Activated T-helper 2 cell treated with anti-CD3 and anti-CD28 coated beads, Interferon-gamma antibody, Interleukin-2, Interleukin-4, amounts not matched to agents 10 μg/mL and 5 μg/mL and 100 μg/mL, durations not matched to agents 14 hours and 24 hours and 36 hours (primary cell): Measurements from ENCODE around the gene TPO. TPM values are rescaled to one million over a fixed set of nuclear protein-coding genes. Genes with fewer than 3 reads are reported as not detected.
"Not testable (repeated sequence)": the region's sequence is repeated elsewhere in the genome, so short reads cannot be mapped to it uniquely, and the experiment has no call there.

Experiments
- DNase-seq: peaks from one replicate; pipeline ENCODE4 v3.0.0; 2021; ENCODE audit warnings: low spot score
- H3K27ac Mint-ChIP-seq: one replicate; pipeline ENCODE4 v1.8.0; 2021; ENCODE audit warnings: mixed read lengths
- H3K27me3 Mint-ChIP-seq: one replicate; pipeline ENCODE4 v1.8.0; 2021; ENCODE audit warnings: low read depth, mixed read lengths
- H3K36me3 Mint-ChIP-seq: one replicate; pipeline ENCODE4 v1.8.0; 2021; ENCODE audit warnings: low read depth, mixed read lengths
- H3K4me1 Mint-ChIP-seq: one replicate; pipeline ENCODE4 v1.8.0; 2021; ENCODE audit warnings: low read depth, mixed read lengths
- H3K4me3 Mint-ChIP-seq: one replicate; pipeline ENCODE4 v1.8.0; 2021; ENCODE audit warnings: low read depth, mild to moderate bottlenecking, moderate library complexity, mixed read lengths
- H3K9me3 Mint-ChIP-seq: one replicate; pipeline ENCODE4 v1.8.0; 2021; ENCODE audit warnings: mixed read lengths
- intact Hi-C: fragments of 100-400 bp; cut with micrococcal nuclease; formaldehyde crosslinking; loops from one replicate; pipeline ENCODE4 v1.15.1; 2023
- total RNA-seq: library from RNA; stranded (reverse); gene quantifications from 2 replicates; pipeline ENCODE4 v1.2.3, GENCODE V29; 2022

The TPO gene
- total RNA-seq, 1 donor from 2014 or later: not detected

GRCh38 chr2:1390118-1390517 lies 23.1 kb upstream of the TPO start:
- H3K4me3 Mint-ChIP-seq, intact Hi-C loops, H3K4me1 Mint-ChIP-seq, H3K27ac Mint-ChIP-seq, H3K36me3 Mint-ChIP-seq, H3K27me3 Mint-ChIP-seq, DNase-seq, H3K9me3 Mint-ChIP-seq: not testable (repeated sequence)

GRCh38 chr2:1393321-1393720 lies 19.9 kb upstream of the TPO start:
- Mint-ChIP-seq H3K4me3 (no peak overlapping the region), H3K4me1 (no peaks in the 10 kb centered on the region)

GRCh38 chr2:1394709-1395408 lies 18.4 kb upstream of the TPO start:
- no peaks in the 10 kb centered on the region for H3K36me3 Mint-ChIP-seq
- H3K4me3 Mint-ChIP-seq: no peak overlapping the region
- DNase-seq: no peak
- no peaks in the 10 kb centered on the region for H3K27me3 Mint-ChIP-seq
- H3K27ac Mint-ChIP-seq: no peak overlapping the region
- intact Hi-C loops: no loop called here
- no peaks in the 10 kb centered on the region for H3K9me3 Mint-ChIP-seq
- peaks cover 4% of the 10 kb centered on the region for H3K4me1 Mint-ChIP-seq

More at GRCh38 chr2:1393321-1393720, 19.9 kb upstream of the TPO start:
- Mint-ChIP-seq H3K9me3 (no peaks in the 10 kb centered on the region), H3K27me3 (no peaks in the 10 kb centered on the region), H3K27ac (no peak overlapping the region), H3K36me3 (no peaks in the 10 kb centered on the region)
- no peak for DNase-seq
- intact Hi-C loops: no loop called here

- Mint-ChIP-seq H3K4me1 (peaks cover 9% of the 10 kb centered on the region), H3K36me3 (no peaks in the 10 kb centered on the region)
- intact Hi-C loops: no loop called here
These were observed 15.9 kb upstream of the TPO start for GRCh38 chr2:1397350-1397749.

GRCh38 chr2:1398191-1398590 lies 15.1 kb upstream of the TPO start:
- intact Hi-C loops: no loop called here
- DNase-seq: no peak
- Mint-ChIP-seq H3K4me1 (peaks cover 9% of the 10 kb centered on the region), H3K36me3 (no peaks in the 10 kb centered on the region), H3K9me3 (no peaks in the 10 kb centered on the region), H3K27ac (no peak overlapping the region), H3K27me3 (no peaks in the 10 kb centered on the region), H3K4me3 (no peak overlapping the region)

More at GRCh38 chr2:1397350-1397749, 15.9 kb upstream of the TPO start:
- Mint-ChIP-seq H3K4me3 (no peak overlapping the region), H3K27ac (no peak overlapping the region), H3K9me3 (no peaks in the 10 kb centered on the region), H3K27me3 (no peaks in the 10 kb centered on the region)
- no peak for DNase-seq

GRCh38 chr2:1400943-1401735 lies 12.1 kb upstream of the TPO start:
- peaks cover 9% of the 10 kb centered on the region for H3K4me1 Mint-ChIP-seq
- DNase-seq: no peak
- no peak overlapping the region for H3K27ac Mint-ChIP-seq
- intact Hi-C loops: no loop called here
- peaks cover 4% of the 10 kb centered on the region for H3K9me3 Mint-ChIP-seq
- no peaks in the 10 kb centered on the region for H3K27me3 Mint-ChIP-seq
- no peak overlapping the region for H3K4me3 Mint-ChIP-seq
- no peaks in the 10 kb centered on the region for H3K36me3 Mint-ChIP-seq

GRCh38 chr2:1402064-1402463 lies 11.2 kb upstream of the TPO start:
- H3K27ac Mint-ChIP-seq: no peak overlapping the region
- H3K4me1 Mint-ChIP-seq: peaks cover 9% of the 10 kb centered on the region
- H3K36me3 Mint-ChIP-seq: no peaks in the 10 kb centered on the region
- H3K4me3 Mint-ChIP-seq: no peak overlapping the region
- peaks cover 4% of the 10 kb centered on the region for H3K9me3 Mint-ChIP-seq
- DNase-seq: no peak
- H3K27me3 Mint-ChIP-seq: no peaks in the 10 kb centered on the region
- intact Hi-C loops: no loop called here

GRCh38 chr2:1403565-1403964 lies 9.7 kb upstream of the TPO start:
- Mint-ChIP-seq H3K36me3 (no peaks in the 10 kb centered on the region), H3K4me3 (no peak overlapping the region), H3K4me1 (peaks cover 9% of the 10 kb centered on the region), H3K27me3 (no peaks in the 10 kb centered on the region), H3K9me3 (peaks cover 4% of the 10 kb centered on the region), H3K27ac (no peak overlapping the region)
- intact Hi-C loops: no loop called here
- DNase-seq: no peak

- no peak overlapping the region for H3K4me3 Mint-ChIP-seq
- no peak overlapping the region for H3K27ac Mint-ChIP-seq
- no peak for DNase-seq
- no peaks in the 10 kb centered on the region for H3K27me3 Mint-ChIP-seq
- peaks cover 6% of the 10 kb centered on the region for H3K4me1 Mint-ChIP-seq
- intact Hi-C loops: no loop called here
- no peaks in the 10 kb centered on the region for H3K36me3 Mint-ChIP-seq
- peaks cover 4% of the 10 kb centered on the region for H3K9me3 Mint-ChIP-seq
These were observed 8.1 kb upstream of the TPO start for GRCh38 chr2:1405124-1405523.

- no peak overlapping the region for H3K27ac Mint-ChIP-seq
- intact Hi-C loops: no loop called here
- H3K4me3 Mint-ChIP-seq: no peak overlapping the region
- H3K4me1 Mint-ChIP-seq: peaks cover 4% of the 10 kb centered on the region
- no peaks in the 10 kb centered on the region for H3K36me3 Mint-ChIP-seq
- DNase-seq: no peak
- H3K9me3 Mint-ChIP-seq: peaks cover 4% of the 10 kb centered on the region
- no peaks in the 10 kb centered on the region for H3K27me3 Mint-ChIP-seq
These were observed 7.3 kb upstream of the TPO start for GRCh38 chr2:1405967-1406366.

GRCh38 chr2:1406434-1406833 lies 6.8 kb upstream of the TPO start:
- no peak for DNase-seq
- no peaks in the 10 kb centered on the region for H3K27me3 Mint-ChIP-seq
- no peaks in the 10 kb centered on the region for H3K36me3 Mint-ChIP-seq
- intact Hi-C loops: no loop called here
- no peak overlapping the region for H3K27ac Mint-ChIP-seq
- no peak overlapping the region for H3K4me3 Mint-ChIP-seq
- peaks cover 4% of the 10 kb centered on the region for H3K9me3 Mint-ChIP-seq
- no peaks in the 10 kb centered on the region for H3K4me1 Mint-ChIP-seq

- Mint-ChIP-seq H3K9me3 (peaks cover 4% of the 10 kb centered on the region), H3K27ac (no peak overlapping the region), H3K27me3 (no peaks in the 10 kb centered on the region), H3K36me3 (no peaks in the 10 kb centered on the region), H3K4me3 (no peak overlapping the region), H3K4me1 (no peaks in the 10 kb centered on the region)
- intact Hi-C loops: no loop called here
- no peak for DNase-seq
These were observed 5.2 kb upstream of the TPO start for GRCh38 chr2:1407950-1408675.

- no peak overlapping the region for H3K27ac Mint-ChIP-seq
- intact Hi-C loops: no loop called here
- DNase-seq: no peak
- H3K27me3 Mint-ChIP-seq: no peaks in the 10 kb centered on the region
- no peaks in the 10 kb centered on the region for H3K36me3 Mint-ChIP-seq
- H3K4me3 Mint-ChIP-seq: no peak overlapping the region
- H3K4me1 Mint-ChIP-seq: no peaks in the 10 kb centered on the region
- no peaks in the 10 kb centered on the region for H3K9me3 Mint-ChIP-seq
These were observed 858 bp downstream of the TPO start for GRCh38 chr2:1414121-1414520.
